HEK293 (cell line): ENCODE data around the gene CERKL.

Experiments
- CTCF ChIA-PET: fragments of 350-600 bp; formaldehyde crosslinking; extraction: SDS; loops from one replicate; lab custom pipeline; 2021; ENCODE audit warnings: antibody characterized with exemption; lab: Yijun Ruan, JAX
- POLR2A ChIA-PET: fragments of 300-600 bp; formaldehyde crosslinking; extraction: SDS; loops from one replicate; lab custom pipeline; 2020; ENCODE audit warnings: antibody characterized with exemption, inconsistent platforms; lab: Yijun Ruan, JAX
- H3K27ac ChIP-seq: fragments of 200-500 bp; sonication (Bioruptor generic); 2 replicates; pipeline ENCODE4 v1.5.1; 2014; ENCODE audit warnings: low read depth, low read length, control low read depth, inconsistent platforms; ENCODE audit errors: extremely low read depth
- H3K36me3 ChIP-seq, 2 experiments: fragments of 200-500 bp in 1 of 2; sonication (Bioruptor generic) in 1 of 2; 1 replicate in 1 of 2; 2 replicates in 1 of 2; pipeline ENCODE4 v1.5.1; 2014 to 2017; ENCODE audit warnings: inconsistent platforms in 2 of 2, low read length in 2 of 2; ENCODE audit not compliant: control insufficient read depth in 2 of 2, insufficient read depth in 1 of 2
- H3K4me1 ChIP-seq: fragments of 200-500 bp; sonication (Bioruptor generic); 2 replicates; pipeline ENCODE4 v1.5.1; 2014; ENCODE audit warnings: mild to moderate bottlenecking, low read length, inconsistent platforms; ENCODE audit not compliant: control insufficient read depth, insufficient read depth
- H3K4me3 ChIP-seq: 2 replicates; pipeline ENCODE4 v1.5.1; 2011; ENCODE audit warnings: low read depth, mild to moderate bottlenecking, control low read depth, low read length, moderate library complexity
- H3K9me3 ChIP-seq: fragments of 200-500 bp; sonication (Bioruptor generic); 2 replicates; pipeline ENCODE4 v1.5.1; 2014; ENCODE audit warnings: low read depth, low read length, inconsistent platforms; ENCODE audit not compliant: control insufficient read depth, insufficient read depth
- GLIS2 ChIP-seq: fragments of 450-650 bp; formaldehyde crosslinking; IDR thresholded peaks from 2 replicates; pipeline ENCODE4 v1.5.1; 2016; ENCODE audit warnings: missing biosample characterization, missing genetic modification characterization
- ZBTB8A ChIP-seq: fragments of 450-650 bp; formaldehyde crosslinking; IDR thresholded peaks from 2 replicates; pipeline ENCODE4 v1.5.1; 2016; ENCODE audit warnings: missing biosample characterization, missing genetic modification characterization
- ZNF138 ChIP-seq: fragments of 450-650 bp; formaldehyde crosslinking; IDR thresholded peaks from 2 replicates; pipeline ENCODE4 v1.5.1; 2016; ENCODE audit warnings: missing biosample characterization, missing genetic modification characterization, borderline replicate concordance
- ZNF175 ChIP-seq: fragments of 450-650 bp; formaldehyde crosslinking; IDR thresholded peaks from 2 replicates; pipeline ENCODE4 v1.5.1; 2016; ENCODE audit warnings: missing biosample characterization, missing genetic modification characterization
- ZNF202 ChIP-seq: fragments of 450-650 bp; formaldehyde crosslinking; IDR thresholded peaks from 2 replicates; pipeline ENCODE4 v1.5.1; 2016; ENCODE audit warnings: missing biosample characterization, missing genetic modification characterization, borderline replicate concordance
- ZNF37A ChIP-seq: fragments of 450-650 bp; IDR thresholded peaks from 2 replicates; pipeline ENCODE4 v1.5.1; 2018; ENCODE audit warnings: missing biosample characterization, missing genetic modification characterization
- ZNF776 ChIP-seq: fragments of 450-650 bp; formaldehyde crosslinking; IDR thresholded peaks from 2 replicates; pipeline ENCODE4 v1.5.0; 2017; ENCODE audit warnings: missing biosample characterization, missing genetic modification characterization, borderline replicate concordance
- ZNF837 ChIP-seq: fragments of 450-650 bp; formaldehyde crosslinking; IDR thresholded peaks from 2 replicates; pipeline ENCODE4 v1.5.1; 2016; ENCODE audit warnings: missing biosample characterization, missing genetic modification characterization
- ZSCAN16 ChIP-seq: fragments of 450-650 bp; formaldehyde crosslinking; IDR thresholded peaks from 2 replicates; pipeline ENCODE4 v1.5.1; 2016; ENCODE audit warnings: missing biosample characterization, missing genetic modification characterization
- ZXDB ChIP-seq: fragments of 450-650 bp; formaldehyde crosslinking; IDR thresholded peaks from 2 replicates; pipeline ENCODE4 v1.5.1; 2016; ENCODE audit warnings: missing biosample characterization, missing genetic modification characterization
- TF ChIP-seq, protein P1 (sequence below): fragments of 450-650 bp; formaldehyde crosslinking; IDR thresholded peaks from 2 replicates; pipeline ENCODE4 v1.5.1; 2017; ENCODE audit warnings: missing biosample characterization, missing genetic modification characterization
- TF ChIP-seq, protein P2 (sequence below): fragments of 450-650 bp; formaldehyde crosslinking; IDR thresholded peaks from 2 replicates; pipeline ENCODE4 v1.5.1; 2016; ENCODE audit warnings: missing biosample characterization, missing genetic modification characterization
- TF ChIP-seq, protein P3 (sequence below): fragments of 450-650 bp; formaldehyde crosslinking; IDR thresholded peaks from 2 replicates; pipeline ENCODE4 v1.5.1; 2016; ENCODE audit warnings: missing biosample characterization, missing genetic modification characterization, borderline replicate concordance
- TF ChIP-seq, protein P4 (sequence below): fragments of 450-650 bp; formaldehyde crosslinking; conservative IDR thresholded peaks from 2 replicates; pipeline ENCODE4 v1.5.1; 2016; ENCODE audit warnings: low read depth, missing biosample characterization, missing genetic modification characterization
- TF ChIP-seq, protein P5 (sequence below): fragments of 450-650 bp; formaldehyde crosslinking; conservative IDR thresholded peaks from 2 replicates; pipeline ENCODE4 v1.5.1; 2016; ENCODE audit warnings: low read depth, missing biosample characterization, missing genetic modification characterization

The CERKL gene

DNA sequence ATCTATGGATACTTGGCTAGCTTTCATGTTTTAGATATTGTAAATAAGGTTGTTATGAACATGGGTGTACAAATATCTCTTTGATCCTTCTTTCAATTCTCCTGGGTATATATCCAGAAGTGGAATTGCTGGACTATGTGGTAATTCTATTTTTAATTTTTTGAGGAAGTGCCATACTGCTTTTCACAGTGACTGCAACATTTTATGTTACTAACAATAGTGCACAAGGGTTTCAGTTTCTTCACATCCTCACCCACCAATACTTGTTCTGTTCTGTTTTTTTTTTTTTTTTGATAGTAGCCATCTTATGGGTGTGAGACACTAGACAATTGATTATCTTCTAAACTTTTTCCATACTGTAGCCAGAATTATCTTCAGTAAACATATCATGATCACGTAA, 40.7 kb upstream of the CERKL start:
- Histone ChIP-seq H3K36me3 (no peaks in the 10 kb centered on the region), H3K9me3 (no peaks in the 10 kb centered on the region), H3K27ac (no peak overlapping the region), H3K4me1 (no peaks in the 10 kb centered on the region), H3K4me3 (no peak overlapping the region)
- no peak for TF ChIP-seq ZNF37A (tag by site-specific recombination)
- TF ChIP-seq, protein P1, sequence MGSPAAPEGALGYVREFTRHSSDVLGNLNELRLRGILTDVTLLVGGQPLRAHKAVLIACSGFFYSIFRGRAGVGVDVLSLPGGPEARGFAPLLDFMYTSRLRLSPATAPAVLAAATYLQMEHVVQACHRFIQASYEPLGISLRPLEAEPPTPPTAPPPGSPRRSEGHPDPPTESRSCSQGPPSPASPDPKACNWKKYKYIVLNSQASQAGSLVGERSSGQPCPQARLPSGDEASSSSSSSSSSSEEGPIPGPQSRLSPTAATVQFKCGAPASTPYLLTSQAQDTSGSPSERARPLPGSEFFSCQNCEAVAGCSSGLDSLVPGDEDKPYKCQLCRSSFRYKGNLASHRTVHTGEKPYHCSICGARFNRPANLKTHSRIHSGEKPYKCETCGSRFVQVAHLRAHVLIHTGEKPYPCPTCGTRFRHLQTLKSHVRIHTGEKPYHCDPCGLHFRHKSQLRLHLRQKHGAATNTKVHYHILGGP: no peak
- ChIA-PET CTCF (interaction anchor here (1.4 kb wide), 1 partner anchor 124 kb away, joined by 3 read pairs; no protein-coding TSS in a partner anchor), POLR2A (no interaction called here)

DNA sequence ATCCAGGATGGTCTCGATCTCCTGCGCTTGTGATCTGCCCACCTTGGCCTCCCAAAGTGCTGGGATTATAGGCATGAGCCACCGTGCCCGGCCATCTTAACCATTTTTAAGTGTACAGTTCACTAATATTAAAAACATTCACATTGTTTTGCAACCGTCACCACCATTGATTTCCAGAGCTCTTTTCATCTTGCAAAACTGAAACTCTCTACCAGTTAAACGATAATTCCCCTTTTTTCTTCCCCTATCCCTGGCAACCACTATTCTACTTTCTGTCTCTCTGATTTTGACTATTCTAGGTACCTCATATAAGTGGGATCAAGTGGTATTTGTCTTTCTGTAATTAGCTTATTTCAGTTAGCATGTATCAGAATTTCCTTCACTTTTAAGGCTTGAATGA, 40.2 kb upstream of the CERKL start:
- no peak overlapping the region for H3K27ac ChIP-seq
- no peaks in the 10 kb centered on the region for H3K9me3 ChIP-seq
- no peaks in the 10 kb centered on the region for H3K36me3 ChIP-seq
- POLR2A ChIA-PET: no interaction called here
- CTCF ChIA-PET: interaction anchor here (1.4 kb wide), 1 partner anchor 123 kb away, joined by 3 read pairs; no protein-coding TSS in a partner anchor
- no peak overlapping the region for H3K4me3 ChIP-seq
- no peaks in the 10 kb centered on the region for H3K4me1 ChIP-seq
- TF ChIP-seq, protein P2, sequence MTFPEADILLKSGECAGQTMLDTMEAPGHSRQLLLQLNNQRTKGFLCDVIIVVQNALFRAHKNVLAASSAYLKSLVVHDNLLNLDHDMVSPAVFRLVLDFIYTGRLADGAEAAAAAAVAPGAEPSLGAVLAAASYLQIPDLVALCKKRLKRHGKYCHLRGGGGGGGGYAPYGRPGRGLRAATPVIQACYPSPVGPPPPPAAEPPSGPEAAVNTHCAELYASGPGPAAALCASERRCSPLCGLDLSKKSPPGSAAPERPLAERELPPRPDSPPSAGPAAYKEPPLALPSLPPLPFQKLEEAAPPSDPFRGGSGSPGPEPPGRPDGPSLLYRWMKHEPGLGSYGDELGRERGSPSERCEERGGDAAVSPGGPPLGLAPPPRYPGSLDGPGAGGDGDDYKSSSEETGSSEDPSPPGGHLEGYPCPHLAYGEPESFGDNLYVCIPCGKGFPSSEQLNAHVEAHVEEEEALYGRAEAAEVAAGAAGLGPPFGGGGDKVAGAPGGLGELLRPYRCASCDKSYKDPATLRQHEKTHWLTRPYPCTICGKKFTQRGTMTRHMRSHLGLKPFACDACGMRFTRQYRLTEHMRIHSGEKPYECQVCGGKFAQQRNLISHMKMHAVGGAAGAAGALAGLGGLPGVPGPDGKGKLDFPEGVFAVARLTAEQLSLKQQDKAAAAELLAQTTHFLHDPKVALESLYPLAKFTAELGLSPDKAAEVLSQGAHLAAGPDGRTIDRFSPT: no peak
- TF ChIP-seq ZNF202 (tag by site-specific recombination): no peak
- TF ChIP-seq, protein P3, sequence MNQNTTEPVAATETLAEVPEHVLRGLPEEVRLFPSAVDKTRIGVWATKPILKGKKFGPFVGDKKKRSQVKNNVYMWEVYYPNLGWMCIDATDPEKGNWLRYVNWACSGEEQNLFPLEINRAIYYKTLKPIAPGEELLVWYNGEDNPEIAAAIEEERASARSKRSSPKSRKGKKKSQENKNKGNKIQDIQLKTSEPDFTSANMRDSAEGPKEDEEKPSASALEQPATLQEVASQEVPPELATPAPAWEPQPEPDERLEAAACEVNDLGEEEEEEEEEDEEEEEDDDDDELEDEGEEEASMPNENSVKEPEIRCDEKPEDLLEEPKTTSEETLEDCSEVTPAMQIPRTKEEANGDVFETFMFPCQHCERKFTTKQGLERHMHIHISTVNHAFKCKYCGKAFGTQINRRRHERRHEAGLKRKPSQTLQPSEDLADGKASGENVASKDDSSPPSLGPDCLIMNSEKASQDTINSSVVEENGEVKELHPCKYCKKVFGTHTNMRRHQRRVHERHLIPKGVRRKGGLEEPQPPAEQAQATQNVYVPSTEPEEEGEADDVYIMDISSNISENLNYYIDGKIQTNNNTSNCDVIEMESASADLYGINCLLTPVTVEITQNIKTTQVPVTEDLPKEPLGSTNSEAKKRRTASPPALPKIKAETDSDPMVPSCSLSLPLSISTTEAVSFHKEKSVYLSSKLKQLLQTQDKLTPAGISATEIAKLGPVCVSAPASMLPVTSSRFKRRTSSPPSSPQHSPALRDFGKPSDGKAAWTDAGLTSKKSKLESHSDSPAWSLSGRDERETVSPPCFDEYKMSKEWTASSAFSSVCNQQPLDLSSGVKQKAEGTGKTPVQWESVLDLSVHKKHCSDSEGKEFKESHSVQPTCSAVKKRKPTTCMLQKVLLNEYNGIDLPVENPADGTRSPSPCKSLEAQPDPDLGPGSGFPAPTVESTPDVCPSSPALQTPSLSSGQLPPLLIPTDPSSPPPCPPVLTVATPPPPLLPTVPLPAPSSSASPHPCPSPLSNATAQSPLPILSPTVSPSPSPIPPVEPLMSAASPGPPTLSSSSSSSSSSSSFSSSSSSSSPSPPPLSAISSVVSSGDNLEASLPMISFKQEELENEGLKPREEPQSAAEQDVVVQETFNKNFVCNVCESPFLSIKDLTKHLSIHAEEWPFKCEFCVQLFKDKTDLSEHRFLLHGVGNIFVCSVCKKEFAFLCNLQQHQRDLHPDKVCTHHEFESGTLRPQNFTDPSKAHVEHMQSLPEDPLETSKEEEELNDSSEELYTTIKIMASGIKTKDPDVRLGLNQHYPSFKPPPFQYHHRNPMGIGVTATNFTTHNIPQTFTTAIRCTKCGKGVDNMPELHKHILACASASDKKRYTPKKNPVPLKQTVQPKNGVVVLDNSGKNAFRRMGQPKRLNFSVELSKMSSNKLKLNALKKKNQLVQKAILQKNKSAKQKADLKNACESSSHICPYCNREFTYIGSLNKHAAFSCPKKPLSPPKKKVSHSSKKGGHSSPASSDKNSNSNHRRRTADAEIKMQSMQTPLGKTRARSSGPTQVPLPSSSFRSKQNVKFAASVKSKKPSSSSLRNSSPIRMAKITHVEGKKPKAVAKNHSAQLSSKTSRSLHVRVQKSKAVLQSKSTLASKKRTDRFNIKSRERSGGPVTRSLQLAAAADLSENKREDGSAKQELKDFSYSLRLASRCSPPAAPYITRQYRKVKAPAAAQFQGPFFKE: no peak
- no peak for TF ChIP-seq GLIS2 (tag by site-specific recombination)
- TF ChIP-seq ZBTB8A (tag by site-specific recombination): no peak
- no peak for TF ChIP-seq ZXDB (tag by site-specific recombination)
- no peak for TF ChIP-seq ZSCAN16 (tag by site-specific recombination)
- TF ChIP-seq ZNF837 (tag by site-specific recombination): no peak
- TF ChIP-seq, protein P4, sequence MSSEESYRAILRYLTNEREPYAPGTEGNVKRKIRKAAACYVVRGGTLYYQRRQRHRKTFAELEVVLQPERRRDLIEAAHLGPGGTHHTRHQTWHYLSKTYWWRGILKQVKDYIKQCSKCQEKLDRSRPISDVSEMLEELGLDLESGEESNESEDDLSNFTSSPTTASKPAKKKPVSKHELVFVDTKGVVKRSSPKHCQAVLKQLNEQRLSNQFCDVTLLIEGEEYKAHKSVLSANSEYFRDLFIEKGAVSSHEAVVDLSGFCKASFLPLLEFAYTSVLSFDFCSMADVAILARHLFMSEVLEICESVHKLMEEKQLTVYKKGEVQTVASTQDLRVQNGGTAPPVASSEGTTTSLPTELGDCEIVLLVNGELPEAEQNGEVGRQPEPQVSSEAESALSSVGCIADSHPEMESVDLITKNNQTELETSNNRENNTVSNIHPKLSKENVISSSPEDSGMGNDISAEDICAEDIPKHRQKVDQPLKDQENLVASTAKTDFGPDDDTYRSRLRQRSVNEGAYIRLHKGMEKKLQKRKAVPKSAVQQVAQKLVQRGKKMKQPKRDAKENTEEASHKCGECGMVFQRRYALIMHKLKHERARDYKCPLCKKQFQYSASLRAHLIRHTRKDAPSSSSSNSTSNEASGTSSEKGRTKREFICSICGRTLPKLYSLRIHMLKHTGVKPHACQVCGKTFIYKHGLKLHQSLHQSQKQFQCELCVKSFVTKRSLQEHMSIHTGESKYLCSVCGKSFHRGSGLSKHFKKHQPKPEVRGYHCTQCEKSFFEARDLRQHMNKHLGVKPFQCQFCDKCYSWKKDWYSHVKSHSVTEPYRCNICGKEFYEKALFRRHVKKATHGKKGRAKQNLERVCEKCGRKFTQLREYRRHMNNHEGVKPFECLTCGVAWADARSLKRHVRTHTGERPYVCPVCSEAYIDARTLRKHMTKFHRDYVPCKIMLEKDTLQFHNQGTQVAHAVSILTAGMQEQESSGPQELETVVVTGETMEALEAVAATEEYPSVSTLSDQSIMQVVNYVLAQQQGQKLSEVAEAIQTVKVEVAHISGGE: no peak
- TF ChIP-seq ZNF138 (tag by site-specific recombination): no peak
- TF ChIP-seq ZNF776 (tag by site-specific recombination): no peak
- TF ChIP-seq, protein P5, sequence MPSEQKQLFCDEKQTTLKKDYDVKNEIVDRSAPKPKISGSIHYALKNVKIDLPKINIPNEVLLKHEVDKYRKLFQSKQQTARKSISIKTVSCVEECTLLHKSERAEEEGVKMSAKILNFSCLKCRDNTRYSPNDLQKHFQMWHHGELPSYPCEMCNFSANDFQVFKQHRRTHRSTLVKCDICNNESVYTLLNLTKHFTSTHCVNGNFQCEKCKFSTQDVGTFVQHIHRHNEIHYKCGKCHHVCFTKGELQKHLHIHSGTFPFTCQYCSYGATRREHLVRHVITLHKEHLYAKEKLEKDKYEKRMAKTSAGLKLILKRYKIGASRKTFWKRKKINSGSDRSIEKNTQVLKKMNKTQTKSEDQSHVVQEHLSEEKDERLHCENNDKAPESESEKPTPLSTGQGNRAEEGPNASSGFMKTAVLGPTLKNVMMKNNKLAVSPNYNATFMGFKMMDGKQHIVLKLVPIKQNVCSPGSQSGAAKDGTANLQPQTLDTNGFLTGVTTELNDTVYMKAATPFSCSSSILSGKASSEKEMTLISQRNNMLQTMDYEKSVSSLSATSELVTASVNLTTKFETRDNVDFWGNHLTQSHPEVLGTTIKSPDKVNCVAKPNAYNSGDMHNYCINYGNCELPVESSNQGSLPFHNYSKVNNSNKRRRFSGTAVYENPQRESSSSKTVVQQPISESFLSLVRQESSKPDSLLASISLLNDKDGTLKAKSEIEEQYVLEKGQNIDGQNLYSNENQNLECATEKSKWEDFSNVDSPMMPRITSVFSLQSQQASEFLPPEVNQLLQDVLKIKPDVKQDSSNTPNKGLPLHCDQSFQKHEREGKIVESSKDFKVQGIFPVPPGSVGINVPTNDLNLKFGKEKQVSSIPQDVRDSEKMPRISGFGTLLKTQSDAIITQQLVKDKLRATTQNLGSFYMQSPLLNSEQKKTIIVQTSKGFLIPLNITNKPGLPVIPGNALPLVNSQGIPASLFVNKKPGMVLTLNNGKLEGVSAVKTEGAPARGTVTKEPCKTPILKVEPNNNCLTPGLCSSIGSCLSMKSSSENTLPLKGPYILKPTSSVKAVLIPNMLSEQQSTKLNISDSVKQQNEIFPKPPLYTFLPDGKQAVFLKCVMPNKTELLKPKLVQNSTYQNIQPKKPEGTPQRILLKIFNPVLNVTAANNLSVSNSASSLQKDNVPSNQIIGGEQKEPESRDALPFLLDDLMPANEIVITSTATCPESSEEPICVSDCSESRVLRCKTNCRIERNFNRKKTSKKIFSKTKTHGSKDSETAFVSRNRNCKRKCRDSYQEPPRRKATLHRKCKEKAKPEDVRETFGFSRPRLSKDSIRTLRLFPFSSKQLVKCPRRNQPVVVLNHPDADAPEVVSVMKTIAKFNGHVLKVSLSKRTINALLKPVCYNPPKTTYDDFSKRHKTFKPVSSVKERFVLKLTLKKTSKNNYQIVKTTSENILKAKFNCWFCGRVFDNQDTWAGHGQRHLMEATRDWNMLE: no peak
- TF ChIP-seq ZNF175 (tag by site-specific recombination): no peak
- TF ChIP-seq, all 188 proteins: peak for 0
